Measurements from ENCODE around the gene MTNR1A. TPM values are rescaled to one million over a fixed set of nuclear protein-coding genes. Genes with fewer than 3 reads are reported as not detected.

MTNR1A gene
- total and polyA plus RNA-seq, 2 experiments from 2014 or later = 0.32 to 1.4 TPM

DNA sequence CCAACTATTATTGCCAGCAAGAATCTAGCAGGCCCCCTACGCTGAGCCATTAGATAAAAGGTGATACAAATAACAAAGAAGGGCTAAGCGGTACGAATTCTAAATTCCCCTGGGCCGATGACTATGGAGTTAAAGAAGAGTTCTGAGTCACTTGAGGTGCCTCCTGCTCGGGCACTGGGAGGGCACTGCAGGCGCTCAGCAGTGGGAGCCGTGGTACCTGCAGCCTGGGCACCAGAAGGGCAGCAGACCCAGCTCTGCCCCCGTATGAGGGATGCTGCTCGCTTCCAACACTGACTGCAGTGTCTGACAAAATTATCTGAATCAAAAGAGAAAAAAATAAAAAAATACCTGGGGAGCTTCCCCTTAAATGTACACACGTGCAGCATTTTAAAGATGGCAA, 44.1 kb upstream of the MTNR1A start (continued):
- TF ChIP-seq, protein P1, sequence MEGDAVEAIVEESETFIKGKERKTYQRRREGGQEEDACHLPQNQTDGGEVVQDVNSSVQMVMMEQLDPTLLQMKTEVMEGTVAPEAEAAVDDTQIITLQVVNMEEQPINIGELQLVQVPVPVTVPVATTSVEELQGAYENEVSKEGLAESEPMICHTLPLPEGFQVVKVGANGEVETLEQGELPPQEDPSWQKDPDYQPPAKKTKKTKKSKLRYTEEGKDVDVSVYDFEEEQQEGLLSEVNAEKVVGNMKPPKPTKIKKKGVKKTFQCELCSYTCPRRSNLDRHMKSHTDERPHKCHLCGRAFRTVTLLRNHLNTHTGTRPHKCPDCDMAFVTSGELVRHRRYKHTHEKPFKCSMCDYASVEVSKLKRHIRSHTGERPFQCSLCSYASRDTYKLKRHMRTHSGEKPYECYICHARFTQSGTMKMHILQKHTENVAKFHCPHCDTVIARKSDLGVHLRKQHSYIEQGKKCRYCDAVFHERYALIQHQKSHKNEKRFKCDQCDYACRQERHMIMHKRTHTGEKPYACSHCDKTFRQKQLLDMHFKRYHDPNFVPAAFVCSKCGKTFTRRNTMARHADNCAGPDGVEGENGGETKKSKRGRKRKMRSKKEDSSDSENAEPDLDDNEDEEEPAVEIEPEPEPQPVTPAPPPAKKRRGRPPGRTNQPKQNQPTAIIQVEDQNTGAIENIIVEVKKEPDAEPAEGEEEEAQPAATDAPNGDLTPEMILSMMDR (conservative IDR thresholded peaks at IDR 0.05; ENCODE audit: low read depth in 2 of 2) = no peak

DNA sequence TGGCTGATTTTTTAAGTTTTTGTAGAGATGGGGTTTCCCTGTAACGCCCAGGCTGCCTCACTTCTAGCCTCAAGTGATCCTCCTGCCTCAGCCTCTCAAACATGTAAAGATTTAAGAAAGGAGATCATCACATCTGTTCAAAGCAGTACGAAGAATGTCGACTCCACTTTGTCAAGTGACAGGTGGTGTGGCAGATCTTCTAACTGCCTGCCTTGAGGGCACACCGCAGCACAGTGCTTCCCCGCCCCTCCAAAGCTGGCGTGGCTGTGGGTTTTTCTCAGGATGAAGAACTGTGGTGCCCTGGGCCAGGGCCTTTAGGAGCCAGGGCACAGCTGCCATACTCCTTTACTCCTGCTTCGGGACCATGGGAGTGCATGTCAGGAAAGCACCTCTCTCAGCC, 43.3 kb upstream of the MTNR1A start:
- no peaks in the 10 kb centered on the region for H3K79me2 ChIP-seq (replicated peaks; ENCODE audit: insufficient read depth)
- no peak overlapping the region for H3K27ac ChIP-seq (ENCODE audit: low read depth)
- Mint-ChIP-seq H3K36me3 (ENCODE audit: low read depth) (peaks cover 88% of the 10 kb centered on the region), H3K4me1 (no peaks in the 10 kb centered on the region), H3K27me3 (ENCODE audit: insufficient read depth, low read depth, poor library complexity) (peaks cover 6% of the 10 kb centered on the region), H3K9me3 (no peaks in the 10 kb centered on the region), H3K27ac (no peak overlapping the region), H3K4me3 (no peak overlapping the region)
- no peak for ATAC-seq
- H4K20me1 ChIP-seq (replicated peaks; ENCODE audit: insufficient read depth) = no peaks in the 10 kb centered on the region; the same call in 1 of the 2 replicates
- no peaks in the 10 kb centered on the region for H3K4me1 ChIP-seq (ENCODE audit: insufficient read depth)
- no peak overlapping the region for H3K4me3 ChIP-seq
- H3K36me3 ChIP-seq (ENCODE audit: insufficient read depth) = peaks cover 47% of the 10 kb centered on the region
- TF ChIP-seq EZH2phosphoT487 (IDR thresholded peaks at IDR 0.05; ENCODE audit: unreplicated experiment) = no peak
- no peak for TF ChIP-seq JUNB (IDR thresholded peaks at IDR 0.05; ENCODE audit: unreplicated experiment)
- no peak for TF ChIP-seq ZNF114 (CRISPR knock-in tag; IDR thresholded peaks at IDR 0.05)
- TF ChIP-seq, protein P1 (conservative IDR thresholded peaks at IDR 0.05; ENCODE audit: low read depth in 2 of 2) = no peak
- TF ChIP-seq, protein P2, sequence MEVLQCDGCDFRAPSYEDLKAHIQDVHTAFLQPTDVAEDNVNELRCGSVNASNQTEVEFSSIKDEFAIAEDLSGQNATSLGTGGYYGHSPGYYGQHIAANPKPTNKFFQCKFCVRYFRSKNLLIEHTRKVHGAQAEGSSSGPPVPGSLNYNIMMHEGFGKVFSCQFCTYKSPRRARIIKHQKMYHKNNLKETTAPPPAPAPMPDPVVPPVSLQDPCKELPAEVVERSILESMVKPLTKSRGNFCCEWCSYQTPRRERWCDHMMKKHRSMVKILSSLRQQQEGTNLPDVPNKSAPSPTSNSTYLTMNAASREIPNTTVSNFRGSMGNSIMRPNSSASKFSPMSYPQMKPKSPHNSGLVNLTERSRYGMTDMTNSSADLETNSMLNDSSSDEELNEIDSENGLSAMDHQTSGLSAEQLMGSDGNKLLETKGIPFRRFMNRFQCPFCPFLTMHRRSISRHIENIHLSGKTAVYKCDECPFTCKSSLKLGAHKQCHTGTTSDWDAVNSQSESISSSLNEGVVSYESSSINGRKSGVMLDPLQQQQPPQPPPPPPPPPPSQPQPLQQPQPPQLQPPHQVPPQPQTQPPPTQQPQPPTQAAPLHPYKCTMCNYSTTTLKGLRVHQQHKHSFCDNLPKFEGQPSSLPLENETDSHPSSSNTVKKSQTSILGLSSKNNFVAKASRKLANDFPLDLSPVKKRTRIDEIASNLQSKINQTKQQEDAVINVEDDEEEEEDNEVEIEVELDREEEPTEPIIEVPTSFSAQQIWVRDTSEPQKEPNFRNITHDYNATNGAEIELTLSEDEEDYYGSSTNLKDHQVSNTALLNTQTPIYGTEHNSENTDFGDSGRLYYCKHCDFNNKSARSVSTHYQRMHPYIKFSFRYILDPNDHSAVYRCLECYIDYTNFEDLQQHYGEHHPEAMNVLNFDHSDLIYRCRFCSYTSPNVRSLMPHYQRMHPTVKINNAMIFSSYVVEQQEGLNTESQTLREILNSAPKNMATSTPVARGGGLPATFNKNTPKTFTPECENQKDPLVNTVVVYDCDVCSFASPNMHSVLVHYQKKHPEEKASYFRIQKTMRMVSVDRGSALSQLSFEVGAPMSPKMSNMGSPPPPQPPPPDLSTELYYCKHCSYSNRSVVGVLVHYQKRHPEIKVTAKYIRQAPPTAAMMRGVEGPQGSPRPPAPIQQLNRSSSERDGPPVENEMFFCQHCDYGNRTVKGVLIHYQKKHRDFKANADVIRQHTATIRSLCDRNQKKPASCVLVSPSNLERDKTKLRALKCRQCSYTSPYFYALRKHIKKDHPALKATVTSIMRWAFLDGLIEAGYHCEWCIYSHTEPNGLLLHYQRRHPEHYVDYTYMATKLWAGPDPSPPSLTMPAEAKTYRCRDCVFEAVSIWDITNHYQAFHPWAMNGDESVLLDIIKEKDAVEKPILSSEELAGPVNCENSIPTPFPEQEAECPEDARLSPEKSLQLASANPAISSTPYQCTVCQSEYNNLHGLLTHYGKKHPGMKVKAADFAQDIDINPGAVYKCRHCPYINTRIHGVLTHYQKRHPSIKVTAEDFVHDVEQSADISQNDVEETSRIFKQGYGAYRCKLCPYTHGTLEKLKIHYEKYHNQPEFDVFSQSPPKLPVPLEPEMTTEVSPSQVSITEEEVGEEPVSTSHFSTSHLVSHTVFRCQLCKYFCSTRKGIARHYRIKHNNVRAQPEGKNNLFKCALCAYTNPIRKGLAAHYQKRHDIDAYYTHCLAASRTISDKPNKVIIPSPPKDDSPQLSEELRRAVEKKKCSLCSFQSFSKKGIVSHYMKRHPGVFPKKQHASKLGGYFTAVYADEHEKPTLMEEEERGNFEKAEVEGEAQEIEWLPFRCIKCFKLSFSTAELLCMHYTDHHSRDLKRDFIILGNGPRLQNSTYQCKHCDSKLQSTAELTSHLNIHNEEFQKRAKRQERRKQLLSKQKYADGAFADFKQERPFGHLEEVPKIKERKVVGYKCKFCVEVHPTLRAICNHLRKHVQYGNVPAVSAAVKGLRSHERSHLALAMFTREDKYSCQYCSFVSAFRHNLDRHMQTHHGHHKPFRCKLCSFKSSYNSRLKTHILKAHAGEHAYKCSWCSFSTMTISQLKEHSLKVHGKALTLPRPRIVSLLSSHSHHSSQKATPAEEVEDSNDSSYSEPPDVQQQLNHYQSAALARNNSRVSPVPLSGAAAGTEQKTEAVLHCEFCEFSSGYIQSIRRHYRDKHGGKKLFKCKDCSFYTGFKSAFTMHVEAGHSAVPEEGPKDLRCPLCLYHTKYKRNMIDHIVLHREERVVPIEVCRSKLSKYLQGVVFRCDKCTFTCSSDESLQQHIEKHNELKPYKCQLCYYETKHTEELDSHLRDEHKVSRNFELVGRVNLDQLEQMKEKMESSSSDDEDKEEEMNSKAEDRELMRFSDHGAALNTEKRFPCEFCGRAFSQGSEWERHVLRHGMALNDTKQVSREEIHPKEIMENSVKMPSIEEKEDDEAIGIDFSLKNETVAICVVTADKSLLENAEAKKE (CRISPR knock-in tag; IDR thresholded peaks at IDR 0.05) = no peak
- no peak for TF ChIP-seq STAT1 (IDR thresholded peaks at IDR 0.05; ENCODE audit: unreplicated experiment)
- TF ChIP-seq REST (IDR thresholded peaks at IDR 0.05; ENCODE audit: unreplicated experiment) = no peak
- DNase-seq (ENCODE audit: low spot score) = no peak
- no peak overlapping the region for H2AFZ ChIP-seq
- H3K27me3 ChIP-seq (ENCODE audit: insufficient read depth) = no peaks in the 10 kb centered on the region
- no peak overlapping the region for H3K4me2 ChIP-seq
- no peaks in the 10 kb centered on the region for H3F3A ChIP-seq (replicated peaks; ENCODE audit: low read depth)
- no peaks in the 10 kb centered on the region for H3K9me2 ChIP-seq (ENCODE audit: insufficient read depth)
